ENCODE measurements around the gene MNAT1. TPM values are rescaled to one million over a fixed set of nuclear protein-coding genes. Genes with fewer than 3 reads are reported as not detected.

The MNAT1 gene
- total RNA-seq (2022; extraction: Qiagen RNA extraction): 39.1 to 54.1 TPM (median 45.0 TPM) in 5 replicates

DNA sequence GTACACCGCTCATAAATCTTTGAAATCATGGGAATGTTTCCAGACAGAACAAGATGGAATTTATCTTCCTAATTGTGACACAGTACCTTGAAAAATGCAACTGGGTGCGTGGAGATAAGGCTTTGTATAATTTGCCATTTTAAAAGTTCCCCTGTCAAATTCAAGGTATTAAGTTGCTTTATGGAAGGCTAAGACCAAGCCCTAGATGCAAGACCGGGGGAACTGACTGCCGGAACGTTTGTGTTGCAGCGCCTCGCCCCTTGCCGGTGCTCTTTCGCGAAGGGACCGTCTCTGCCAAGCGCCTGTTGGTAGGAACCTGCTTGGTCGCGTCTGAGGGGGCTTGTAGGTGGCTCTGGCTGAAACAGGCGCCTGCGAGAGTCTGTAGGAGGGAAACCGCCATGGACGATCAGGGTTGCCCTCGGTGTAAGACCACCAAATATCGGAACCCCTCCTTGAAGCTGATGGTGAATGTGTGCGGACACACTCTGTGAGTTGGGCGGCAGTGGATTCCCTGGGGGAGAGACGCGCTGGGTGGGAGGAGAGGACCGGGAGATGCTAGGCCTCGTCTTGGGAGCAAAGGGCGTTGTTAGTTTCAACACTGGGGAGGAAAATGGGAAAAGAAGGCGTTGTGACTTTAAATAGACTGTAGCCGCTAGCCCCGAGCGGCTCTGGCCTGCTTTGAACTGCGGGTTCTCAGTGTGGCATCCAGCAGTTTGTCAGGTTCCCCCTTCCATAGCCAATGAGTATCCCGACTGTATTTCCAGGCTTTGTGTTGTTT is at the start of gene MNAT1:
Gene MNAT1, plus strand, starts transcription at position 297 of the 778 bp plus-strand sequence. Its CDS starts 102 bp downstream, at position 399.

DNA sequence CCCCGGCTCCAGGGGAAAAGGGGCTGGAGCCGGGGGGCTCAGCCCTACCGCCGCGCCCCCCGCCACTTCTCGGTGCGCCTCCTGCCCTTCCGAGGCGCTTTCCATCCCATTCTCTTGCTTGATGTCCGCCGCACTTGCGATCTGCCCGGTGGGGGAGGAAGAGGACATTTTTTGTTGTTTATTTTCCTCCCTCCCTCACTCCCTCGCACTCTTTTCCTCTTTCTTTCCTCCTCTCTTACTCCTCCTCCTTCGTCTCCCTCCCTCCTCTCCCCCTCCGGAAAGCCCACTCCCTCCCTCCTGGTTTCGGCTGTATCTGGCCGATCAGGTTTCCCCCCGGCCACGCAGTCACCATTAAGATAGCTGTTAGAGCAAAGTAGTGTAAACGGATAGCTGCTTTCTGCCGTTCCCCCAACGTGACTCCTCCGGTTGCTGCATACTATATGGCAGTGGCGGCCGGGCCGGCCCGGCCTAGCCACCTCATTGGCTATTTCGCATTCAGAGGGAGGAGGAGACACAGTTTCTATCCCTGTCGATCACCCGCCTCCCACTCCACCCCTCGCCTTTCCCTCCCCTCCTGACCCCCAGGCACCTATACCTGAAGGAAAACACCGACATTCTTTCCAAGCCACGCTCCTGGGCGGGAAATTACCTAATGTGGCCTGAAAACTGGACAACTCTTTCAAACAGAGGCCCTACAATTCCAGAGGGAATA is 10.5 kb upstream of the MNAT1 start, which contains the start of gene SIX4:
Gene SIX4, minus strand, starts transcription at position 445 of the 712 bp plus-strand sequence. Its CDS starts 277 bp downstream, at position 168.

DNA sequence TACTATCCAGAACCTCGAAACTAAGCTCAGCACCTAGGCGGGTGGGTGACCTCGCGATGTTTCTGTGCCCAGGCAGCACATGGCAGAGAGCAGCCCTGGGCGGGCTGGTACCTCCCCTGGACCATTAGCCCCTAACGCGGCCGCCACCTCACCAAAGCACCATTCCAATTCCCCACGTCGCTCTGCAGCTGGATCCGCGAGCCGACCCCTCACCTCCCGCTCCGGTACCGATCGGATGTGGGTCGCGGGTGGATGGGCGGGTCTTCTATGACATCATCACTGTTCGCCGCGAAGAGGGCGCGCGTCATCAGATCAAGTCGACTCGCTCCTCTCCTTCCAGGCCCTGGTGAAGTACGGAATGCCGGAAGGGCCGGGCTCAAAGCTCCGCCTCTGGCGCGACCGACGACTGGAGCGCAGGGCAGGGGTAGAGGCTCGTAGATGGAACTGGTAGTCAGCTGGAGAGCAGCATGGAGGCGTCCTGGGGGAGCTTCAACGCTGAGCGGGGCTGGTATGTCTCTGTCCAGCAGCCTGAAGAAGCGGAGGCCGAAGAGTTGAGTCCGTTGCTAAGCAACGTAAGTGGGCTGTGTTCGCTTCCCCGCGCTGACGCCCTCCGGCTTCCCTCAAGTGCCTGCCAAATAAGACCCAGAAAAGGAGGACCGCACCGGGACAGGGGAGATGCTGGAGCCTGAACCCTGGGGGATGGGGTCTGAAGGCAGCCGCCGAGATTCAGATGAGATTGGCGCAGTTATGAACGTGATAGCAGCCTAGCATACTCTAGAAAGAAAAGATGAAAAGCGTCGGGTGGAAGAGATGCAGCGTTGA is 246.5 kb downstream of the MNAT1 start, which contains the start of the genes SLC38A6 and TRMT5:
Gene SLC38A6, plus strand, starts transcription at position 435 of the 822 bp plus-strand sequence. Its CDS starts 33 bp downstream, at position 468.
Gene TRMT5, minus strand, starts transcription at position 269 of the 822 bp plus-strand sequence. Its CDS starts 106 bp downstream, at position 163.

Other genes with a start within 250 kb of the MNAT1 start
- not detected in 5 replicates for gene C14orf39, start 248.7 kb upstream of the MNAT1 start, total RNA-seq (2022; extraction: Qiagen RNA extraction)
- not detected in 5 replicates for gene SIX6, start 225.6 kb upstream of the MNAT1 start, total RNA-seq (2022; extraction: Qiagen RNA extraction)
- 5.5 to 7.4 TPM (median 6.7 TPM) in 5 replicates for gene SIX1, start 85.3 kb upstream of the MNAT1 start, total RNA-seq (2022; extraction: Qiagen RNA extraction)
- gene SIX4, start 10.4 kb upstream of the MNAT1 start, total RNA-seq (2022; extraction: Qiagen RNA extraction): 1.7 to 3.1 TPM (median 2.8 TPM) in 5 replicates
- gene TRMT5, start 246.3 kb downstream of the MNAT1 start, total RNA-seq (2022; extraction: Qiagen RNA extraction): 12.5 to 16.8 TPM (median 15.0 TPM) in 5 replicates
- gene SLC38A6, start 246.5 kb downstream of the MNAT1 start, total RNA-seq (2022; extraction: Qiagen RNA extraction): 13.6 to 19.9 TPM (median 18.1 TPM) in 5 replicates